H1 (cell line): ENCODE data around the gene AOAH. TPM values are rescaled to one million over a fixed set of nuclear protein-coding genes. Genes with fewer than 3 reads are reported as not detected.

Experiments
- CTCF ChIA-PET: fragments of 300-600 bp; sonication (Branson Sonifier 250); formaldehyde crosslinking; loops from one replicate; lab custom pipeline; 2021; ENCODE audit not compliant: partially characterized antibody; lab: Charles Lee
- POLR2A ChIA-PET: fragments of 300-600 bp; sonication (Branson Sonifier 250); formaldehyde crosslinking; loops from one replicate; lab custom pipeline; 2021; ENCODE audit warnings: inconsistent platforms; ENCODE audit not compliant: partially characterized antibody; lab: Charles Lee
- DNase-seq, 2 experiments: peaks; one replicate each; pipeline versions ENCODE4 v3.0.0 to v3.0.0-alpha.2; 2010 to 2022; ENCODE audit warnings: low spot score in 2 of 2, low read depth in 1 of 2, mixed read lengths in 1 of 2
- FAIRE-seq: peaks from 2 replicates; lab custom pipeline; 2011; peaks lifted over from hg19 to GRCh38; lab: Jason Lieb, UNC
- H2AFZ ChIP-seq: 2 replicates; pipeline ENCODE4 v1.8.1; 2012; ENCODE audit warnings: low read length, inconsistent platforms
- H2AK5ac ChIP-seq: 2 replicates; pipeline ENCODE4 v1.6.1; 2013; ENCODE audit warnings: low read depth, low read length
- H2BK120ac ChIP-seq: replicated peaks from 2 replicates; pipeline ENCODE3; 2013; ENCODE audit warnings: low read depth, low read length, inconsistent platforms
- H2BK12ac ChIP-seq: 2 replicates; pipeline ENCODE4 v1.6.1; 2013; ENCODE audit warnings: low read depth, low read length
- H2BK15ac ChIP-seq: 2 replicates; pipeline ENCODE4 v1.6.1; 2013; ENCODE audit warnings: low read length
- H2BK20ac ChIP-seq: 2 replicates; pipeline ENCODE4 v1.6.1; 2013; ENCODE audit warnings: low read length
- H2BK5ac ChIP-seq: 2 replicates; pipeline ENCODE4 v1.6.1; 2013; ENCODE audit warnings: low read depth, low read length
- H3K14ac ChIP-seq: 2 replicates; pipeline ENCODE4 v1.6.1; 2013; ENCODE audit warnings: inconsistent platforms; ENCODE audit not compliant: insufficient read length
- H3K18ac ChIP-seq: 2 replicates; pipeline ENCODE4 v1.6.1; 2013; ENCODE audit warnings: low read length; ENCODE audit errors: extremely low read depth
- H3K23ac ChIP-seq: 2 replicates; pipeline ENCODE4 v1.6.1; 2013; ENCODE audit warnings: inconsistent platforms; ENCODE audit not compliant: insufficient read length
- H3K23me2 ChIP-seq: 2 replicates; pipeline ENCODE4 v1.6.1; 2013; ENCODE audit warnings: low read depth, low read length
- H3K27ac ChIP-seq: 2 replicates; pipeline ENCODE4 v1.6.1; 2011; ENCODE audit warnings: low read depth, low read length, inconsistent platforms
- H3K27me3 ChIP-seq, 4 experiments: replicated peaks in 1 of 4; 1 replicate in 1 of 4; 2 replicates in 3 of 4; pipeline versions ENCODE4 v1.6.1 to v1.8.1; 2011 to 2013; ENCODE audit warnings: low read length in 3 of 4, mild to moderate bottlenecking in 3 of 4, inconsistent platforms in 2 of 4, mixed read lengths in 2 of 4, moderate library complexity in 1 of 4; ENCODE audit not compliant: control insufficient read depth in 3 of 4, insufficient read depth in 3 of 4; ENCODE audit errors: extremely low read depth in 1 of 4
- H3K36me3 ChIP-seq, 4 experiments: 2 replicates each; pipeline versions ENCODE4 v1.6.1 to v1.8.1; 2011 to 2013; ENCODE audit warnings: mild to moderate bottlenecking in 4 of 4, low read length in 3 of 4, moderate library complexity in 2 of 4, control low read depth in 1 of 4, inconsistent platforms in 1 of 4; ENCODE audit not compliant: insufficient read depth in 4 of 4, control insufficient read depth in 2 of 4
- H3K4ac ChIP-seq: replicated peaks from 2 replicates; pipeline ENCODE3; 2013; ENCODE audit warnings: low read length, low read depth, mixed read lengths, inconsistent platforms; ENCODE audit not compliant: insufficient read length
- H3K4me1 ChIP-seq, 4 experiments: replicated peaks in 1 of 4; 1 replicate in 1 of 4; 2 replicates in 3 of 4; pipeline versions ENCODE4 v1.6.1 to v1.8.1; 2011 to 2013; ENCODE audit warnings: low read length in 3 of 4, inconsistent platforms in 2 of 4, mixed read lengths in 1 of 4; ENCODE audit not compliant: insufficient read depth in 4 of 4, control insufficient read depth in 3 of 4
- H3K4me2 ChIP-seq, 2 experiments: 2 replicates each; pipeline versions ENCODE4 v1.6.1 to v1.8.1; 2011 to 2013; ENCODE audit warnings: low read depth in 2 of 2, low read length in 2 of 2, control low read depth in 1 of 2, inconsistent platforms in 1 of 2, mild to moderate bottlenecking in 1 of 2; ENCODE audit not compliant: insufficient read depth in 1 of 2
- H3K4me3 ChIP-seq, 4 experiments: fragments of 200-600, 300-600 bp in 1 of 4; sonication (generic), shearing (Covaris generic), sonication (Bioruptor Twin) in 1 of 4; 2 replicates each; pipeline versions ENCODE4 v1.5.1 to v1.8.1; 2011 to 2016; ENCODE audit warnings: low read length in 4 of 4, low read depth in 3 of 4, control low read depth in 2 of 4, inconsistent platforms in 2 of 4, mild to moderate bottlenecking in 2 of 4, mixed read lengths in 1 of 4, moderate library complexity in 1 of 4; ENCODE audit not compliant: insufficient read depth in 2 of 4; ENCODE audit errors: extremely low read depth in 1 of 4
- H3K56ac ChIP-seq: replicated peaks from 2 replicates; pipeline ENCODE3; 2013; ENCODE audit warnings: low read depth, mild to moderate bottlenecking, mixed read lengths, low read length, inconsistent platforms; ENCODE audit not compliant: insufficient read length
- H3K79me1 ChIP-seq: 2 replicates; pipeline ENCODE4 v1.6.1; 2013; ENCODE audit warnings: low read depth, low read length, control low read depth
- H3K79me2 ChIP-seq, 2 experiments: 2 replicates each; pipeline versions ENCODE4 v1.6.1 to v1.8.1; 2012 to 2013; ENCODE audit warnings: low read length in 2 of 2, mild to moderate bottlenecking in 2 of 2, inconsistent platforms in 1 of 2; ENCODE audit not compliant: insufficient read depth in 2 of 2, control insufficient read depth in 1 of 2
- H3K9ac ChIP-seq, 4 experiments: replicated peaks in 1 of 4; 1 replicate in 1 of 4; 2 replicates in 3 of 4; pipeline versions ENCODE4 v1.6.1 to v1.8.1; 2011 to 2013; ENCODE audit warnings: low read depth in 3 of 4, low read length in 3 of 4, control low read depth in 2 of 4, mild to moderate bottlenecking in 2 of 4, moderate library complexity in 2 of 4, inconsistent platforms in 1 of 4; ENCODE audit errors: extremely low read depth in 1 of 4
- H3K9me3 ChIP-seq, 2 experiments: 2 replicates each; pipeline versions ENCODE4 v1.6.1 to v1.8.1; 2012 to 2013; ENCODE audit warnings: mild to moderate bottlenecking in 2 of 2, moderate library complexity in 2 of 2, control low read depth in 1 of 2, inconsistent platforms in 1 of 2, low read depth in 1 of 2, low read length in 1 of 2, mixed read lengths in 1 of 2; ENCODE audit not compliant: insufficient read depth in 2 of 2
- H4K20me1 ChIP-seq, 2 experiments: replicated peaks in 1 of 2; 2 replicates each; pipeline versions ENCODE3 to v1.8.1; 2011 to 2013; ENCODE audit warnings: inconsistent platforms in 2 of 2, low read length in 2 of 2, mild to moderate bottlenecking in 1 of 2; ENCODE audit not compliant: insufficient read depth in 2 of 2, control insufficient read depth in 1 of 2
- H4K5ac ChIP-seq: 2 replicates; pipeline ENCODE4 v1.6.1; 2013; ENCODE audit warnings: low read length, low read depth, mixed read lengths, inconsistent platforms; ENCODE audit not compliant: insufficient read length
- H4K8ac ChIP-seq: 2 replicates; pipeline ENCODE4 v1.8.0; 2013; ENCODE audit warnings: mild to moderate bottlenecking, moderate library complexity, low read length, inconsistent platforms; ENCODE audit not compliant: insufficient read depth; ENCODE audit errors: extremely low read depth
- H4K91ac ChIP-seq: replicated peaks from 2 replicates; pipeline ENCODE3; 2013; ENCODE audit warnings: low read length, mixed read lengths, inconsistent platforms; ENCODE audit not compliant: insufficient read length
- GABPA ChIP-seq: IDR thresholded peaks from 2 replicates; pipeline ENCODE4 v1.6.1; 2011; ENCODE audit warnings: mild to moderate bottlenecking, low read length, moderate library complexity, borderline replicate concordance; ENCODE audit not compliant: insufficient read depth
- MAX ChIP-seq: IDR thresholded peaks from 2 replicates; pipeline ENCODE4 v1.6.1; 2012; ENCODE audit warnings: inconsistent platforms
- WGBS, 2 experiments: shearing (Covaris generic) in 1 of 2; methylation state at CpG; one replicate each; pipeline versions ENCODE4 v1.1.6 to v1.1.7; 2013 to 2015; ENCODE audit warnings: low lambda C conversion rate in 2 of 2, mixed read lengths in 2 of 2, inconsistent platforms in 1 of 2, low coverage in 1 of 2, missing lambda C conversion rate in 1 of 2; ENCODE audit not compliant: insufficient replicate concordance in 2 of 2, insufficient coverage in 1 of 2, insufficient read length in 1 of 2; ENCODE audit errors: extremely low coverage in 1 of 2, missing lambda C conversion rate in 1 of 2; 5-methylcytosine and 5-hydroxymethylcytosine counted together
- polyA plus RNA-seq, 7 experiments: library from polyadenylated mRNA; depleted of rRNA in 3 of 7; stranded (reverse) in 5 of 7; unstranded in 2 of 7; fragments of >200 nt in 5 of 7; fragments of 200-250 nt in 2 of 7; gene quantifications; 1 replicate in 5 of 7; 2 replicates in 1 of 7; 4 replicates in 1 of 7; pipeline versions ENCODE4 v1.2.1 to v1.2.3, GENCODE V29; 2011 to 2013; ENCODE audit warnings: missing spikeins in 2 of 7, mixed read lengths in 2 of 7
- total RNA-seq: library from RNA; stranded (reverse); fragmentation: NEBNext Ultra II Directional; extraction: Animal tissue kit (Norgen Biotek cat#: 25700); gene quantifications from 2 replicates; pipeline ENCODE4 v1.2.1, GENCODE V29; 2021

AOAH gene
- total and polyA plus RNA-seq, 2 of the 8 experiments (the other 6 are each of a cell fraction or from before 2014, with no cell fraction given): 0.08 TPM; not detected in 1

GRCh38 chr7:36650320-36650719 is 74.0 kb downstream of the AOAH start:
- ChIA-PET POLR2A (interaction anchor here (1.6 kb wide), 2 partner anchors 8 to 11 kb away, joined by 3 to 4 read pairs; no protein-coding TSS in a partner anchor), CTCF (interaction anchor here (1.5 to 3.4 kb wide), 4 partner anchors 8 to 20 kb away, joined by 6 to 14 read pairs (median 8); no protein-coding TSS in a partner anchor)
- Histone ChIP-seq H3K9me3 (no peaks in the 10 kb centered on the region), H3K4me2 (no peak overlapping the region), H2AK5ac (no peak overlapping the region), H3K4ac (no peak overlapping the region), H4K91ac (no peak overlapping the region), H3K23me2 (no peaks in the 10 kb centered on the region), H3K23ac (no peak overlapping the region), H3K79me1 (no peaks in the 10 kb centered on the region), H4K5ac (no peak overlapping the region), H3K27me3 (no peaks in the 10 kb centered on the region), H2BK15ac (no peak overlapping the region), H4K20me1 (no peaks in the 10 kb centered on the region), H3K56ac (no peak overlapping the region), H3K4me1 (peaks cover 3 to 22% (median 13%) of the 10 kb centered on the region in 4 experiments), H2AFZ (no peak overlapping the region), H3K79me2 (no peaks in the 10 kb centered on the region), H3K4me3 (no peak overlapping the region), H2BK20ac (no peak overlapping the region), H2BK12ac (no peak overlapping the region), H3K9ac (no peak overlapping the region), H2BK120ac (no peak overlapping the region), H3K27ac (no peak overlapping the region), H2BK5ac (no peak overlapping the region), H3K14ac (no peak overlapping the region), H3K36me3 (no peaks in the 10 kb centered on the region), H4K8ac (no peak overlapping the region), H3K18ac (no peak overlapping the region)
- no peak for FAIRE-seq
- DNase-seq: no peak
- 91% methylated on average over 4 of the region's 4 CpGs; no CpG with 5 or more reads in 1 of the 2 experiments for WGBS, 2 experiments
- TF ChIP-seq MAX: no peak
- no peak for TF ChIP-seq GABPA
